DMS 273 treated with DMSO at 0.1 percent for 48 hours (cell line): Measurements from ENCODE around the gene FRMPD4.

ENCODE experiments used
- DNase-seq: peaks from one replicate; lab custom pipeline; 2025; lab: John Stamatoyannopoulos, UW

Gene FRMPD4

GRCh38 chrX:12366440-12366839 is 228.2 kb downstream of the FRMPD4 start:
- no peak for DNase-seq

- DNase-seq, result no peak
Observed at GRCh38 chrX:12367254-12367653, 229.0 kb downstream of the FRMPD4 start.

- no peak for DNase-seq
Observed at GRCh38 chrX:12370497-12370986, 232.3 kb downstream of the FRMPD4 start.

- DNase-seq, result no peak
Observed at GRCh38 chrX:12372111-12372510, 233.8 kb downstream of the FRMPD4 start.

- no peak for DNase-seq
Observed at GRCh38 chrX:12374286-12374685, 236.0 kb downstream of the FRMPD4 start.

- no peak for DNase-seq
Observed at GRCh38 chrX:12378253-12378652, 240.0 kb downstream of the FRMPD4 start.

GRCh38 chrX:12378706-12379105 is 240.4 kb downstream of the FRMPD4 start:
- no peak for DNase-seq

GRCh38 chrX:12379671-12380070 is 241.4 kb downstream of the FRMPD4 start:
- no peak for DNase-seq

- no peak for DNase-seq
Observed at GRCh38 chrX:12383196-12383595, 244.9 kb downstream of the FRMPD4 start.

- DNase-seq, result no peak
Observed at GRCh38 chrX:12390301-12390700, 252.0 kb downstream of the FRMPD4 start.

- DNase-seq, result no peak
Observed at GRCh38 chrX:12396584-12396983, 258.3 kb downstream of the FRMPD4 start.

- DNase-seq, result no peak
Observed at GRCh38 chrX:12400218-12400617, 261.9 kb downstream of the FRMPD4 start.

GRCh38 chrX:12401252-12401651 is 263.0 kb downstream of the FRMPD4 start:
- DNase-seq, result no peak

GRCh38 chrX:12403474-12404082 is 265.3 kb downstream of the FRMPD4 start:
- DNase-seq, result no peak

GRCh38 chrX:12405306-12405705 is 267.0 kb downstream of the FRMPD4 start:
- DNase-seq, result no peak

- no peak for DNase-seq
Observed at GRCh38 chrX:12410523-12410922, 272.2 kb downstream of the FRMPD4 start.

GRCh38 chrX:12411831-12412230 is 273.6 kb downstream of the FRMPD4 start:
- no peak for DNase-seq

GRCh38 chrX:12412561-12412960 is 274.3 kb downstream of the FRMPD4 start:
- DNase-seq, result no peak

- DNase-seq, result no peak
Observed at GRCh38 chrX:12419591-12419990, 281.3 kb downstream of the FRMPD4 start.

- no peak for DNase-seq
Observed at GRCh38 chrX:12421918-12422317, 283.6 kb downstream of the FRMPD4 start.

GRCh38 chrX:12423346-12423745 is 285.1 kb downstream of the FRMPD4 start:
- DNase-seq, result no peak

- DNase-seq, result no peak
Observed at GRCh38 chrX:12425496-12425895, 287.2 kb downstream of the FRMPD4 start.

- DNase-seq, result no peak
Observed at GRCh38 chrX:12426420-12426819, 288.1 kb downstream of the FRMPD4 start.

- no peak for DNase-seq
Observed at GRCh38 chrX:12434493-12434892, 296.2 kb downstream of the FRMPD4 start.
